Mucosa of descending colon (tissue), 3 donors: Measurements from ENCODE around the gene SART3. TPM values are rescaled to one million over a fixed set of nuclear protein-coding genes. Genes with fewer than 3 reads are reported as not detected.
"Not testable (repeated sequence)": the region's sequence is repeated elsewhere in the genome, so short reads cannot be mapped to it uniquely, and the experiment has no call there.

Experiments used
- ATAC-seq: fragments of 200-7000 bp; cut with Tn5 transposase; one replicate; pipeline ENCODE4 v1.9.1; 2020; ENCODE audit warnings: mild to moderate bottlenecking, moderate library complexity
- DNase-seq, 3 donors: peaks; one replicate each; pipeline ENCODE4 v3.0.0-alpha.2; 2020
- H3K36me3 ChIP-seq: fragments of 200-600 bp; one replicate; pipeline ENCODE4 v1.8.0; 2021; ENCODE audit warnings: low read depth, mild to moderate bottlenecking
- H3K4me1 ChIP-seq: fragments of 200-600 bp; one replicate; pipeline ENCODE4 v1.8.0; 2021; ENCODE audit warnings: low read depth, mild to moderate bottlenecking
- H3K4me3 ChIP-seq: fragments of 200-600 bp; one replicate; pipeline ENCODE4 v1.8.0; 2021; ENCODE audit warnings: mild to moderate bottlenecking
- H3K9me3 ChIP-seq: fragments of 200-600 bp; one replicate; pipeline ENCODE4 v1.8.0; 2021; ENCODE audit warnings: mild to moderate bottlenecking
- CTCF ChIP-seq: fragments of 200-600 bp; IDR thresholded peaks from one replicate; pipeline ENCODE4 v1.8.0; 2022; ENCODE audit warnings: antibody characterized with exemption, mild to moderate bottlenecking
- intact Hi-C, 2 donors: fragments of 100-400 bp; cut with DNase I in 1 of 2; cut with micrococcal nuclease in 1 of 2; formaldehyde crosslinking; loops; one replicate each; pipeline versions ENCODE4 v1.11.0 to v1.11.1; 2022; cut with DNase I, micrococcal nuclease
- total RNA-seq, 3 donors: library from RNA; stranded (reverse); fragmentation: NEBNext Ultra II Directional in 2 of 3; extraction: Animal tissue kit (Norgen Biotek cat#: 25700) in 2 of 3; gene quantifications; one replicate each; pipeline versions ENCODE4 v1.2.1 to v1.2.4, GENCODE V29; 2021 to 2023
- donor health status: DM: no; HTN: no; CAD: no; lungs with moderate emphysema.
- donor health status: DM: no; HTN: no; CAD: no.
- donor health status: DM: no; HTN: yes; CAD: no.

Gene SART3
- total RNA-seq, 3 donors from 2014 or later = 42.0 to 47.7 (median 47.6) TPM

DNA sequence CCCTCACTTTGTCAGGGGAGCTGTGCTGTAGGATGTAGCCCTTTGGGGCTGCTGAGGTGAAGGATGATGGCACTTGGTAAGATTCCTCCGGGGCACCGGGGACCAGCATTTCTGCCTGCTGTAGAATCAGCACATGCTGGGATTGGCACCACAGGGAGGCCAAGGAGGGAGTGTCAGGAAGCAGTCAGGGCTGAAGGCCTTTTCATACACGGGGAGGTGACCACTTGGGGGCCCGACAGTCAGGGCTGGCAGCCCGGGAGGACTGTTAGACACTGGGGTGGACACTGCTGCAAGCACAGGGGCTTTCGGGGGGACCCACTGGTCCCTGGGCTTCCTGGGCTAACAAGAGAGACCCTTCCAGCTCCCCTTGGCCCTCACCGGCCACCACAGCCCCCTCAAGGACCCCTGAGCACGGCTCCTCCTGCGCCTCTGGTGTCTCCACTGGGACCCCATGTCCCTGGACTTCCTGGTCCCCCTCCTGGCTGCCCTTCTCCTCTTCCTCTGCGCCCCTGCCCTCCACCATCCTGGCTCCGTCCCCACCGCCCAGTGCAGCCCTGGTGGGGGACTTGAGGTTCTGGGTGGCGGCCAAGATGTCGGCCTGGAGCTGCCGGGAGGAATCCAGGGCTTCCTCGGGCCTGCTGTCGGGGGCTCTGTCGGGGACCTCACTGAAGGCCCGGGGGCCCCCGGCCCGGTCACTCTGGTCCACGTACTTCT is 30.5 kb upstream of the SART3 start:
- Histone ChIP-seq H3K36me3 (no peaks in the 10 kb centered on the region), H3K4me1 (no peaks in the 10 kb centered on the region), H3K9me3 (no peaks in the 10 kb centered on the region), H3K4me3 (no peak overlapping the region)
- intact Hi-C loops = no loop called here
- ATAC-seq = no peak
- TF ChIP-seq CTCF = no peak
- no peak for DNase-seq

DNA sequence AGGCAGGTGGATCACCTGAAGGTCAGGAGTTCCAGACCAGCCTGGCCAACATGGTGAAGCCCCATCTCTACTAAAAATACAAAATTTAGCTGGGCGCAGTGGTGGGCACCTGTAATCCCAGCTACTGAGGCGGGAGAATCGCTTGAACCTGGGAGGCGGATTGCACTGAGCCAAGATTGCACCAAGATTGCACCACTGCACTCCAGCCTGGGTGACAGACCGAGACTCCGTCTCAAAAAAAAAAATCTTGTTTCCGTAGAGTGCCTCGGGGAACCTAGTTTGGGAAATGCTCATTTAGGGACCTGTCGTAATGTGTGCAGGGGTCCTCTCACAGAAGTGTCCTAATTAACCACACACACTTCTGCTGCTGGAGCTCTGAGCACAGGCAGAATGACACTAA is 29.5 kb upstream of the SART3 start:
- H3K4me3 ChIP-seq, H3K36me3 ChIP-seq, DNase-seq, H3K9me3 ChIP-seq, ATAC-seq, H3K4me1 ChIP-seq, intact Hi-C loops: not testable (repeated sequence)

DNA sequence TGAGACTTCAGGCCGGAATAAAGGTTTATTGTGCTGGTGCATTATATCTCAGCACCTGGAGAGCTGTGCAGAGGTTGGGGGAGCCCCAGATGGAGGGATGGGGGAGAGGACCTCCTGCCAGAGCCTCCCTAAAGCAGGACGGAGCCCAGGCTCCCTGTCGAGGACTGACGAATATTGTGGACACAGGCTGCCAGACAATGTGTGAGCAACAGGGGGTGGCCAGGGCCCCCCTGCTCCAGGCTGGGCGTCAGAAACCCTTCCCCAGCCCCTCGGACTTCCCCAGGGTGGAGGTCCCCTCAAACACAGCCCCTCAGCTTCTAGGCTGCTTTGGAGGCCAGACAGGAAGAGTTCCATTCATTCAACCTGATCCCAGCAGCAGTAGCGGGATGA is 28.9 kb upstream of the SART3 start:
- DNase-seq = no peak
- Histone ChIP-seq H3K4me1 (no peaks in the 10 kb centered on the region), H3K9me3 (no peaks in the 10 kb centered on the region), H3K36me3 (no peaks in the 10 kb centered on the region), H3K4me3 (no peak overlapping the region)
- intact Hi-C loops = no loop called here
- no peak for TF ChIP-seq CTCF
- no peak for ATAC-seq

DNA sequence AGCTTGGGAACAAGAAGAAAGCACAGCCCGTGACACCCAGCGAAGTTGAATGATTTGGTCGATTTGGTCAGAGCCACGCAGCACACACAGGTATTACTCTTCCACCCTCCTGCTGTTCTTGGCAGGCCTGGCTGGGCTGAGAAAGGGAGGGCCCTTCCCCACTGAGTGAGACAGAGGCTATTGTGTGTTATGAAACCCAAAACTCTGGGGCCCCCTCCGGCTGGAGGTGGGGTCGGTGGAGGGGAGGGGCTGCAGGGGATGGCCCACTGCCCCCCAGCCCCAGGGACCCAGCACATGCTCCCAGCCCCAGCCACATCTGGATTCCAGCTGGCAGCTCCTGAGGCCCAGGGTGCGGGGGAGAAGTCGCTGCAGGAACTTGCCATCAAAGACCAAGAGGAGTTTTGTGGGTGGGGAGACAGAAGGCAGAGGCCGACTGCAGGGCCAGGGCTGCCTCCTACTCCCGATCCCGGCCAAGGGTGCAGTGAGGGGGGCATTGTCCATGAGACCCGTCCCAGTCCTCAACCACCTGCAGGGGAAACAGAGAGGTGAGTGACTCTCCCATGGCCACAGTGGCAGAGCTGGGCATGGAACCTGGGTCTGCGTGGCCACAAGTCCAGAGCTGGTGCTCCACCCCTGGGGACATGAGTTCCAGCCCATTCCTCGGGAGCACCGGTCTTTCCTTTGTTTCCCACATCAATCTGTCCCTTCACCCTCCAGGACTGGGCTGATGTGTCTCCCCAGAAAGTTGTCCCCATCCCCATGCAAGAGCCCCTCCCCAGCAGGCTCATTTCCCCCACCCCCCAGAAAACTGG is 28.3 kb upstream of the SART3 start:
- Histone ChIP-seq H3K4me1 (no peaks in the 10 kb centered on the region), H3K4me3 (no peak overlapping the region), H3K36me3 (no peaks in the 10 kb centered on the region), H3K9me3 (no peaks in the 10 kb centered on the region)
- intact Hi-C loops = no loop called here
- TF ChIP-seq CTCF = no peak
- no peak for ATAC-seq
- no peak for DNase-seq

DNA sequence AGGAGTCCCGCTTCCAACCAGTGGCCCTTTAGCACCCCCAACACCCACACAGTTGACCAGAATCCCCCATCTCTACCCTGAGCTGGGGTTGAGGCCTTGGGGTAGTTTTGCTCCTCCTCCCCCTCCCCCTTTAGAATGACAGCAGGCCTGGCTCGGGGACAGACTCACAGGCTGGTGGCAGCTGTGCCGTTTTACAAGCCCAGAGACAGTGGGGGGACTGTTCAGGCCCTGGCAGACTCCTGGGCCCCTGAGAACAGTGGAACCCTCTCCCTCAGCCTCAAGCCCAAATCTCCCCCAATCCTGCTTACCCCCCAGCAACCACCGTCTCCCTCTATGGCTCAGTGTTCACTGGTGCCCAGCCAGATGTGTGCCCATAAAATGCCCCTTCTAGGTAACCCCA is 26.9 kb upstream of the SART3 start:
- intact Hi-C loops = no loop called here
- ATAC-seq (no peak), DNase-seq (no peak)
- H3K4me1 ChIP-seq = no peaks in the 10 kb centered on the region
- H3K4me3 ChIP-seq = no peak overlapping the region
- TF ChIP-seq CTCF = no peak
- no peaks in the 10 kb centered on the region for H3K36me3 ChIP-seq
- no peaks in the 10 kb centered on the region for H3K9me3 ChIP-seq

GRCh38 chr12:108586306-108586705 is 25.3 kb upstream of the SART3 start:
- intact Hi-C loops = no loop called here
- TF ChIP-seq CTCF = no peak
- DNase-seq (no peak), ATAC-seq (no peak)
- Histone ChIP-seq H3K4me3 (no peak overlapping the region), H3K4me1 (no peaks in the 10 kb centered on the region), H3K36me3 (no peaks in the 10 kb centered on the region), H3K9me3 (no peaks in the 10 kb centered on the region)
